HG02798 (cell line): ENCODE data around the gene PDE8A.
A peak's percentile ranks its signal among the peaks of the same experiment; 100 is the strongest.

ENCODE experiments used
- ATAC-seq: cut with Tn5 transposase; IDR thresholded peaks from one replicate; pipeline ENCODE4 v1.9.1; 2021; ENCODE audit warnings: mild to moderate bottlenecking; ENCODE audit not compliant: unreplicated experiment, poor library complexity

Gene PDE8A

GRCh38 chr15:84981711-84982300, at the start of gene PDE8A:
PDE8A (plus strand) TSS chr15:84981856; CDS start chr15:84982163, 307 bp downstream.
- peak; percentile 20 for ATAC-seq

DNA sequence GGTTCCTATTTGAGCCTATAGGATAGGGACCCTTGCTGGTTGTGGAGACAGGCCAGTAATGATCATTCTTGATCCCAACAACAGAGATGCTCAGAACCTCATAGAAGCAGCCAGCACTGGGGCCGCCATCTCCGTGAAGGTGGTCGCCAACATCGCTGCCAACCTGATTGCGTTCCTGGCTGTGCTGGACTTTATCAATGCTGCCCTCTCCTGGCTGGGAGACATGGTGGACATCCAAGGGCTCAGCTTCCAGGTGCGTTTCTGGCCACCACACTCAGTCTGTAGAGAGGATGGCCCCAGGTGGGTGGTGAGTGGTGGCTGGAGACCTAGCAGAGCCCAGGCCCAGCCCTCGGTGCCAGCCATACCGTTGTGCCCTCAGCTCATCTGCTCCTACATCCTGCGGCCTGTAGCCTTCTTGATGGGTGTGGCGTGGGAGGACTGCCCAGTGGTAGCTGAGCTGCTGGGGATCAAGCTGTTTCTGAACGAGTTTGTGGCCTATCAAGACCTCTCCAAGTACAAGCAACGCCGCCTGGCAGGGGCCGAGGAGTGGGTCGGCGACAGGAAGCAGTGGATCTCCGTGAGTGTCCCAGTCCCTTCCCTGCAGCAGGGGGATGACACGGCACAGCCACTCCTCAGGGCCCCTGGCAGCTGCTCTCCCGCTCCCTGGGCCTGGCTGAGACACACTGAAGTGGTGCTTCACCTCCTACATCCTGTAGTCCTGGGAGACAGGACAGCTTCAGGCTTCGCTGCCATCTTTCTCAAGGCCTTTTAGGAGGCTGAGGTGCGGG, 46.5 kb upstream of the PDE8A start:
- ATAC-seq: no peak

DNA sequence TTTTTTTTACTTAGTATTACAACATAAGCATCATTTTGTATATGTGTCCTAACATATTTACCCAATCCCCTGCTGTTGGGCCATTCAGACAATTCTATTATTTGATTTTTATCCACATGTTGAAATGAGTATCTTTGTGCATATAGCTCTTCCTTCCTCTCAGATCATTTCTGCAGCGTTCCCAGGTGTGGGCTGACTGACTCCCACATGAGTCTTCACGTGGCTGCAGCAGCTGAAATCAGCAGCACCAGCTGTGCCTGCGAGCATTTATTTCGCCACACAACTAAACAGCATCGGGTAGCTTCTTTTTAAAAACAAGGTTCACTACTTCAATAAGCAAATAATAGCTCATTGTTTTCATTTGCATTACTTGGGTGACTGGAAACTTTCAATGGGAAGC, 44.5 kb upstream of the PDE8A start:
- no peak for ATAC-seq

DNA sequence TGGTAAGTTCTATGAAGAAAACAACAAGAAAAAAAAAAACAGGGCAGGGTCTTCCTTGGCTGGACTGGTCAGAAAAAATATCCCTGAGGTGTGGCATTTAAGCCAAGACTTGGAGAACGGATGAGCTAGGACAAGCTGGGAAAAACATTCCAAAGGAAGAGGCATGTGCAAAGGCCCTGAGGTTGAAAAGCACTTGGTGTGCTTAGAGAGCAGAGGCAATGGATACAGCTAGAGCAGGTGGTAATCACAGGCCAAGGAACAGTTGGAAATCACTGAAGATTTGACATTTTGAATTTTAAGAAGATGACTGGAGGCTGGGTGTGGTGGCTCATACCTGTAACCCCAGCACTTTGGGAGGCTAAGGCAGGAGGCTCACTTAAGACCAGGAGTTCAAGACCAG, 42.9 kb upstream of the PDE8A start:
- ATAC-seq: no peak

DNA sequence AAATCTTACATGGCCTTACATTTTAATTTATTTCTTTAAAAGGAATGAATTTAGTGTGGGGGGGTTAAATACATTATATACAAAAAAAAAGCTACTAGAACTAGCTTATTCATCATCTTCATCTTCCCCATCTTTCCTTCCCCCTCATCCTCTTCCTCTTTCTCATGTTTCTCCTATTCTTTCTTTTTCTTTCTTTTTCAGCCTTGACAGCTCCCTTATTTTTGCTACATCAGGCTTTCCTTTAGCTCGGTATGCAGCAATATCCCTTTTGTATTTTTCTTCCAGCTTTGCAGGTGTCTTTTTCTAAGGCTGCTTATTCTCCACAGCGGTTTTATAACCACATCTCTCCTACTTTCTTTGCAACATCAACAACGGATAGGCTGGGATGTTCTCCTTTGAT, 41.3 kb upstream of the PDE8A start:
- ATAC-seq: no peak

GRCh38 chr15:84942456-84942855, 39.2 kb upstream of the PDE8A start:
- ATAC-seq: no peak

GRCh38 chr15:84944311-84944710, 37.3 kb upstream of the PDE8A start:
- no peak for ATAC-seq

- no peak for ATAC-seq
Measured at GRCh38 chr15:84944861-84945260, 36.8 kb upstream of the PDE8A start.

- no peak for ATAC-seq
Measured at GRCh38 chr15:84946772-84947489, 34.7 kb upstream of the PDE8A start.

DNA sequence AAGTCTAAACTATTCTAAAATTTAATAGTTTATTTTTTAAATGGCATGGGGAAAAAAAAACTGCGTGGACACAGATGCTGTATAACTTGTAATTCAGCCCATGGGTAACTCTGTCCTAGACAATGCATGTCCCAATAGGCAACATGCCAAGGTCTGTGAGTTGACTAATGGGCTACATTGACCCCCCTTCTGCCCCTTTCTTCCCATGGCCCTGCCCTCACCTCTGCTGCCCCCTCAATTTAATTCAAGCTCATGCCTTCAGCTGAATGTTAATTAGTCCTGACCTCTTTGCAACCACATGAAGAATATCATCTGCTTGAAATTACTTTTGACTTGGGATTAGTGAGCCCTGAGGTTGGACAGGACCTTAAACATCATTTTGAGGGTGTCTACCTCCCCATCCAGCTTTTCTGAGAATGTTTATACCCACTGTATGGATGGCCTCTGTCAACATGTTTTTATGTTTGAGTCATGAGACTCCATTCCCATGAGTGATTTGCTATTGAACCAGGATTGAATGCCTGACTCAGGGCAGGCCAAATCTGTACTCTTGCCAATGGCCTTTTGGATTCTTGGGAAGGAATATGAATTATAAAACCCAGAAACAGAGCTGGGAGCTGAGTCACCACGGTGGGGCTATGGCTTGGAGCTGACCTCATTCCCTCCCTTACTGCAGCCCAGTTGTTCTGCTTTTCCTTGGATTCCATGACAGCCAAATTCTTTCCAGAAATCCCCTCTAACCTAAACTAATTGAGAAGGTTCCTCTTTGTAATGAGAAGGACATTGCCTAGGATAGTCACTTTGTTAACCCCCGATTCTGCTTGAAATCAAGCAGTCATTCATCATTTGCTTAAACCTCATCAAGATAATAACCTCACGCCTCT, 33.5 kb upstream of the PDE8A start:
- no peak for ATAC-seq

DNA sequence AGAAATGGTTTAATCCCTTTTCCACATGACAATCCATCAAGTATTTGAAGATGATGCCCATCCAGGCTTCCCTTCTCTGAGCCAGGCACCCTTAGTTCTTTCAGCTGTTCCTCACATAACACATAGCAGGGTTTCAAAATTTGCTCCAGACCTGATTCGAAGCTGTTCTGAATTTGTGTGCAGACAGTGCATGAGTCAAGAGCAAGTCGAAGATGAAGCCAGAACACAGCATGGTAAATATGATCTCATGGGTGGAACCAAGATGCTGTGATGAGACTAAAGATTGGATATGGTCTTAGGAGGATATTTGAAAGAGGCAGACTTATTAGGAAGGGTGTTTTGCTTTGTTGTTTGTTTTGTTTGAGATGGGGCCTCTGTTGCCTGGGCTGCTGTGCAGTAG, 32.6 kb upstream of the PDE8A start:
- ATAC-seq: no peak

DNA sequence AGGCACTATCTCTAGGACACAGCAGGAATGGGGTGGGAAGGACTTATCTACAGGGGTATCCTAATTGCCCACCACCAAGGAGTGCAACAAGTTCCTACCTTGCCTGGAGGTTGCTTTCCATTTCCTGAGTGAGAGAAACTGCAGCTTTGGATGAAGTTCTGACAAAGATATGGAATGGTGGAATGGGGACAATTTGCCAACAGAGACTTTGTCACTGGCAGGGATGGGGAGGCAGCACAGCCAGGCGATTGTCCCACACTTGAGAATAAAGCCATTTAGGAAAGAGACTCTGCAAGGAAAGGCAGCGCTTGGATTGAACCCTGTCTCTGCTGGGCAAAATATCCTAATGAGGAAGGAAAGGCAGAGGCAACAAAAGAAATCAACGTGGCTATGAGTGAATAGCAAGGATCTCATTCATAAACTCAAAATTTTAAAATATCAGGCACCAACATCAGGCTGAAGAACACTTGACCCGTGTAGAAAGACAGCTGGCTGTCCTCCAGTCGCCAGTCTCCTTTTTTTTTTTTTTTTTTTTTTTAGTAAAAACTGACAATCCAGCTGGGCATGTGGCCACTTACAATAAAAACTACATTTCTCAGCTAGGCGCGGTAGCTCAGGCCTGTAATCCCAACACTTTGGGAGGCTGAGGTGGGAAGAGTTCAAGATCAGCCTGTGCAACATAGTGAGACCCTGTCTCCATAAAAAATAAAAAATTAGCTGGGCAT, 31.6 kb upstream of the PDE8A start:
- ATAC-seq: no peak

DNA sequence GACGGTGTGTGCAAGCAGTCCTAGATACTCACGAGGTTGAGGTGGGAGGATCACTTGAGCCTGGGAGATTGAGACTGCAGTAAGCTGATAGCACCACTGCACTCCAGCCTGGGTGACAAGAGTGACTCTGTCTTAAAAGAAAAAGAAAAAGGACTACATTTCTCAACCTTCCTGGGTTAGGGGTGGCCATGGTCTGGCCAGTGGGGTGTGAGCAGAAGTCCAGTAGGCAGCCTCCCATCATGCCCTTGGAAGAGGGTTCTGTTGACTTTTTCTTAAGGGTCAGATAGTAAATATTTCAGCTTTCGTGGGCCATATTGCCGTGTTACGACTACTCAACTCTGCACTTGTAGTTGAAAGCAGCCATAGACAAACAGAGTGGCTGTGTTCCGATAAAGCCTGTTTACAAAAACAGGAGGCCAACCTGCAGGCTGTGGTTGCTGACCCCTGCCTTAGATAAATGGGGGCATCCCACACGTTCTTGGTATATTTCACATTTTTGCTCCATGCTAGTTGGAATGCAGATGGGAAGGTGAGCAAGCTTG, 31.0 kb upstream of the PDE8A start:
- ATAC-seq: no peak

DNA sequence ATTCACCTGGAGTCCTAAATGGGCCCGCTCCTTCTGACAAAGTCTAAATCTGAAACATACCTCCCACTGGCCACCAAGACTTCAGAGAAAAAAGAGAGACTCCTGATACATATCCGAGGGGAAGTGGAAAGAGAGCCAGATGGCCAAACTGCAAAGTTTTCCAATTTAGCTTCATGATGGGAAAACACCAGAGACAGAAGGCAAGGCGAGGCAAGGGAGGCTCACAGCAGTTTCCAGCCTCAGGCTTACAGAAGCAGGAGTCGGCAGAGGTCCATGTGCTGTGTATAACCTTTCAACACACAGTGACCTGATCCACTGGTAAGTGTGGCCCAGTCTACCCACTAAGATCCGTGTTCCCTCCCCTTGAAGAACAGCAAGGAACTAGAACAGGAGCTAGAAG, 29.9 kb upstream of the PDE8A start:
- ATAC-seq: no peak

GRCh38 chr15:84953136-84953535, 28.5 kb upstream of the PDE8A start:
- no peak for ATAC-seq

- ATAC-seq: no peak
Measured at GRCh38 chr15:84953726-84954125, 27.9 kb upstream of the PDE8A start.

GRCh38 chr15:84955089-84955848, 26.4 kb upstream of the PDE8A start:
- no peak for ATAC-seq

DNA sequence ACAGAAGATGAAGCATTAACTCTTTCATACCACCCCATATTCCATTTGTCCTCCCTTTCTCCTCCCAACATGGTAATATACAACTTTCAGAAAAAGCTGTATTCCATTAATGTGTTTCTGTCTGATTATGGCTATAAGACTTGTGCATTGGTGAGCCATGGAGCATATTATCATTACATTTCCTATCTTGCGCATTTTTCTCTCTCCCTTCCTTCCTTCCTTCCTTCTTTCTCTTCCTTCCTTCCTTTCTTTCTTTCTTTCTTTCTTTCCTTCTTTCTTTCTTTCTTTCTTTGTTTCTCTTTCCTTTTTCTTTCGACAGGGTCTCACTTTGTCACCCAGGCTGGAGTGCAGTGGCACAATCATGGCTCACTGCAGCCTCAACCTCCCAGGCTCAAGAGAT, 25.5 kb upstream of the PDE8A start:
- ATAC-seq: no peak
